ENCODE measurements around the gene PDE4DIP. TPM values are rescaled to one million over a fixed set of nuclear protein-coding genes. Genes with fewer than 3 reads are reported as not detected.
"Not testable (repeated sequence)": the region's sequence is repeated elsewhere in the genome, so short reads cannot be mapped to it uniquely, and the experiment has no call there.

The PDE4DIP gene
- 10 to 100 TPM; 19.6 to 19.8 TPM for total RNA-seq

GRCh38 chr1:148844220-148844619 lies at the start of gene PDE4DIP:
Gene PDE4DIP, plus strand, starts transcription at chr1:148844428. Its CDS starts 347 bp downstream, at chr1:148844775.
- H3K27me3 Mint-ChIP-seq; H3K36me3 Mint-ChIP-seq (ENCODE audit: low read depth); CTCF ChIA-PET; H3K9me3 Mint-ChIP-seq; H3K4me1 Mint-ChIP-seq (ENCODE audit: low read depth); H3K4me3 Mint-ChIP-seq; H3K27ac Mint-ChIP-seq; POLR2A ChIA-PET; intact Hi-C loops (cut with micrococcal nuclease): not testable (repeated sequence)
- ATAC-seq = peak; percentile 84
- peak; percentile 43 for DNase-seq

- H3K27ac Mint-ChIP-seq; H3K4me3 Mint-ChIP-seq; DNase-seq; H3K36me3 Mint-ChIP-seq (ENCODE audit: low read depth); ATAC-seq; H3K9me3 Mint-ChIP-seq; intact Hi-C loops (cut with micrococcal nuclease); H3K4me1 Mint-ChIP-seq (ENCODE audit: low read depth); CTCF ChIA-PET; H3K27me3 Mint-ChIP-seq; POLR2A ChIA-PET: not testable (repeated sequence)
Observed at GRCh38 chr1:148808268-148808928, 35.8 kb upstream of the PDE4DIP start.

GRCh38 chr1:148808929-148809283 lies 35.3 kb upstream of the PDE4DIP start:
- H3K9me3 Mint-ChIP-seq; intact Hi-C loops (cut with micrococcal nuclease); POLR2A ChIA-PET; H3K36me3 Mint-ChIP-seq (ENCODE audit: low read depth); H3K27ac Mint-ChIP-seq; CTCF ChIA-PET; ATAC-seq; H3K4me1 Mint-ChIP-seq (ENCODE audit: low read depth); H3K27me3 Mint-ChIP-seq; H3K4me3 Mint-ChIP-seq; DNase-seq: not testable (repeated sequence)

- DNase-seq; H3K4me3 Mint-ChIP-seq; POLR2A ChIA-PET; H3K36me3 Mint-ChIP-seq (ENCODE audit: low read depth); ATAC-seq; CTCF ChIA-PET; H3K27ac Mint-ChIP-seq; H3K9me3 Mint-ChIP-seq; intact Hi-C loops (cut with micrococcal nuclease); H3K27me3 Mint-ChIP-seq; H3K4me1 Mint-ChIP-seq (ENCODE audit: low read depth): not testable (repeated sequence)
Observed at GRCh38 chr1:148822180-148822579, 22.0 kb upstream of the PDE4DIP start.

GRCh38 chr1:148823822-148824221 lies 20.4 kb upstream of the PDE4DIP start:
- H3K4me3 Mint-ChIP-seq; H3K9me3 Mint-ChIP-seq; H3K36me3 Mint-ChIP-seq (ENCODE audit: low read depth); H3K27ac Mint-ChIP-seq; ATAC-seq; POLR2A ChIA-PET; H3K4me1 Mint-ChIP-seq (ENCODE audit: low read depth); intact Hi-C loops (cut with micrococcal nuclease); H3K27me3 Mint-ChIP-seq; DNase-seq; CTCF ChIA-PET: not testable (repeated sequence)

- H3K4me1 Mint-ChIP-seq (ENCODE audit: low read depth); POLR2A ChIA-PET; H3K27me3 Mint-ChIP-seq; DNase-seq; CTCF ChIA-PET; H3K36me3 Mint-ChIP-seq (ENCODE audit: low read depth); intact Hi-C loops (cut with micrococcal nuclease); H3K27ac Mint-ChIP-seq; H3K9me3 Mint-ChIP-seq; H3K4me3 Mint-ChIP-seq: not testable (repeated sequence)
- peak; percentile 74 for ATAC-seq
Observed at GRCh38 chr1:148825029-148825428, 19.2 kb upstream of the PDE4DIP start.

DNA sequence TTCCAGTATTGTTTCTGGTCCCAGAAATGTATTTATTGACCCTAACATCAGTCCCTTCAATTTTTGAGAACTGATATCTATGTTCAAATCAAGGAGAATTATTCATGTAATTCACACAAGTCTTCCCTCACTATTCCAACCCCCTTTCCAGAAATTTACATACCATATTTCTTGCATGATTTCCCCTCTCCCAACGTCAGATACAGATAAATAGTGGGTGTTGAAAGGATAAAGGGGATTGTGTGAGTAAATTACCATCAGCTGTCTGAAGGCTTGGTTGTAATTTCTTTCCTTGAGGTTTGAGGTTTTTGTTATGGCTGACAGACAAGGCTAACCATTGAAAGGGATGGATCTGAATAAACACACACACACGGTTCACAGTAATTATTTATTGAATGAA lies 15.7 kb upstream of the PDE4DIP start:
- H3K9me3 Mint-ChIP-seq; H3K27me3 Mint-ChIP-seq; intact Hi-C loops (cut with micrococcal nuclease); CTCF ChIA-PET; ATAC-seq; H3K27ac Mint-ChIP-seq; H3K4me3 Mint-ChIP-seq; H3K36me3 Mint-ChIP-seq (ENCODE audit: low read depth); H3K4me1 Mint-ChIP-seq (ENCODE audit: low read depth); POLR2A ChIA-PET; DNase-seq: not testable (repeated sequence)

DNA sequence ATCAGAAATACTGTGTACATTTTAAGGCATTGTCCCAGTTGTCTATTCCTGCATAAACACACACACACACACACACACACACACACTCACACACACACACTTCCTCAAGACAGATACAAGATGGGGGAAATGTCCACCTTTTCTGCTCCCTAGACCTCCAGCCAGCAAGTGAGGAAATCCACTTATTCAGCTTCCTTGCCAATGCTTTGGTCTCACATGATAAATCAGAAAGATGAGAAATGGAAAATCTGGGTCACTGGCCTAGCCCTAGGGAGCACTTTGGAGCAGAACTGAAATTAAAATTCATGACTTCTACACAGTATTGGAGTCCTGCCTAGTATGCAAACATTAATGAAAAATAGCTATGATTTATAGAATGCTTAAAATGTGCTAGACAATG lies 15.3 kb upstream of the PDE4DIP start:
- POLR2A ChIA-PET; ATAC-seq; H3K27me3 Mint-ChIP-seq; CTCF ChIA-PET; DNase-seq; H3K36me3 Mint-ChIP-seq (ENCODE audit: low read depth); H3K4me3 Mint-ChIP-seq; H3K9me3 Mint-ChIP-seq; H3K27ac Mint-ChIP-seq; H3K4me1 Mint-ChIP-seq (ENCODE audit: low read depth); intact Hi-C loops (cut with micrococcal nuclease): not testable (repeated sequence)

GRCh38 chr1:148829365-148829764 lies 14.9 kb upstream of the PDE4DIP start:
- H3K27me3 Mint-ChIP-seq; POLR2A ChIA-PET; H3K9me3 Mint-ChIP-seq; ATAC-seq; DNase-seq; intact Hi-C loops (cut with micrococcal nuclease); H3K27ac Mint-ChIP-seq; H3K36me3 Mint-ChIP-seq (ENCODE audit: low read depth); H3K4me1 Mint-ChIP-seq (ENCODE audit: low read depth); CTCF ChIA-PET; H3K4me3 Mint-ChIP-seq: not testable (repeated sequence)

DNA sequence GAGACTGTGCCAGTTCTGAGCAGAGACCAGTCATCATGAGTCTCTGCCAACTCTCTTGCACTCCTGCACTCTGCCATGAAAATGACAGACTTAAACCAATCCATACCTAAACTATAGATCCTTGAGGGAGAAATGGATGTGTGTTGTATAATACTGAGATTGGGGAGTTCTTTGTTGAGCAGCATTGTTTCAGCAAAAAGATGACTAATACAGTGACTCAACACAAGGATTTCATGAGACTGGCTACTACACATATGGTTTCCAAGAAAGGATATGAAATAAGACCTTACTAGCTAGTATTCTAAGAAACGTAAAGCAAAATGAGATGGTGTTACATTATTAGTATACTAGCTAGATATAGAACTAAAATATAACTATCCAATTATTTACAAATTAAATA lies 3.0 kb upstream of the PDE4DIP start:
- H3K9me3 Mint-ChIP-seq, CTCF ChIA-PET: not testable (repeated sequence)

DNA sequence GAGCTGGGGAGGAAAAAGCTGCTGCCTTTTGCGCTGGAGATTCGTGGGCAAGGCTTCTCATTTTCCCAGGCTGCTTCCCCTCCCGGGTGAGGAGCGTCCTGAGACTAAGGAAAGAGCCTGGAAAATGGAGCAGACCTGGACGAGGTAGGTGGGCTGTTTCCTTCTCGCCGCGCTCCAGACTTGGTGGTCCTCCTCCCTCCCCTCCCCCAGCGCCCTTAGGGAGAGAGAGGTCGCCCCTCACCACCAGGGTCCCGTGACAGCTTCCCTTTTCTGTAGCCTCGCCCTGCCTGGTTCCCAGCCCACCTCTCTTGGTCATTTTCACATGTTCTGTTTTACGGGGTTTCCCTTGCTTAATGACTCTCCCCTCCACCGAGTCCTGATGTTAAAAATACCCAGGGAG lies 423 bp downstream of the PDE4DIP start:
- H3K4me1 Mint-ChIP-seq (ENCODE audit: low read depth); H3K27me3 Mint-ChIP-seq; H3K36me3 Mint-ChIP-seq (ENCODE audit: low read depth); intact Hi-C loops (cut with micrococcal nuclease); H3K27ac Mint-ChIP-seq; CTCF ChIA-PET; DNase-seq; H3K9me3 Mint-ChIP-seq; POLR2A ChIA-PET; H3K4me3 Mint-ChIP-seq: not testable (repeated sequence)
- peak; percentile 34 for ATAC-seq

More for the DNA sequence above, 3.0 kb upstream of the PDE4DIP start:
- DNase-seq; POLR2A ChIA-PET; H3K27ac Mint-ChIP-seq; H3K4me3 Mint-ChIP-seq; H3K36me3 Mint-ChIP-seq (ENCODE audit: low read depth); H3K27me3 Mint-ChIP-seq; H3K4me1 Mint-ChIP-seq (ENCODE audit: low read depth); intact Hi-C loops (cut with micrococcal nuclease): not testable (repeated sequence)
- peak; percentile 71 for ATAC-seq

- intact Hi-C loops (cut with micrococcal nuclease); DNase-seq; H3K9me3 Mint-ChIP-seq; H3K4me1 Mint-ChIP-seq (ENCODE audit: low read depth); H3K27me3 Mint-ChIP-seq; H3K36me3 Mint-ChIP-seq (ENCODE audit: low read depth); H3K4me3 Mint-ChIP-seq; H3K27ac Mint-ChIP-seq; ATAC-seq; POLR2A ChIA-PET; CTCF ChIA-PET: not testable (repeated sequence)
Observed at GRCh38 chr1:148845068-148845467, 840 bp downstream of the PDE4DIP start.

DNA sequence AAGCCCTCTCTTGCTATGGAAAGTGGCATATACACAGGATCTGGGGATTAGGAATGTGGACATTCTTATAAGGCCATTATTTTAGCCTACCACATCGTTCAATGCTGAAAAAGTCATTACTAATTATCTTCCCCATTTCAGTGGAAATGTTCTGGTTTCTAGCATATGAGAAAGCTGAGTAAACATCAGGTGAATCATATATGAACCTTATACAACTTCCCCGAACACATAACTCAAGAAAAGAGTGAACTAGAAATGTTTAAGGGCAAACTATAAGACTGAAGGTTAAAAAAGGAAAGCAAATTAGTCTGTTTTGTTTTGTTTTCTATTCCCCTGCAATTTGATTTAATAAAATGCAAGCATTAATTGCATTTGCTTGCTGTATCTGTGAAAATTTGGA lies 6.1 kb downstream of the PDE4DIP start:
- not testable (repeated sequence) for ATAC-seq, H3K27me3 Mint-ChIP-seq

More for the DNA sequence above, 6.1 kb downstream of the PDE4DIP start:
- intact Hi-C loops (cut with micrococcal nuclease); DNase-seq; H3K36me3 Mint-ChIP-seq (ENCODE audit: low read depth); H3K27ac Mint-ChIP-seq; H3K9me3 Mint-ChIP-seq; H3K4me3 Mint-ChIP-seq; POLR2A ChIA-PET; CTCF ChIA-PET; H3K4me1 Mint-ChIP-seq (ENCODE audit: low read depth): not testable (repeated sequence)
